ENCODE measurements around the gene CEP128.

The CEP128 gene

GRCh38 chr14:80564051-80564450 lies 377.5 kb downstream of the CEP128 start:
- Histone ChIP-seq H3K79me2 (ENCODE audit: insufficient read depth, low read length) (no peaks in the 10 kb centered on the region), H3K9ac (ENCODE audit: low read depth, low read length) (no peak overlapping the region), H3K36me3 (ENCODE audit: insufficient read depth, low read length) (peaks cover 4% of the 10 kb centered on the region; the same call in 1 of the 2 replicates), H4K20me1 (ENCODE audit: insufficient read depth, low read length) (no peaks in the 10 kb centered on the region), H3K4me3 (ENCODE audit: low read depth in 1 of 2, low read length in 2 of 2) (no peak overlapping the region), H3K4me2 (ENCODE audit: insufficient read depth, low read length) (no peak overlapping the region), H3K4me1 (ENCODE audit: insufficient read depth, low read length) (no peaks in the 10 kb centered on the region), H3K27me3 (ENCODE audit: insufficient read depth, low read length, poor library complexity) (no peaks in the 10 kb centered on the region), H2AFZ (ENCODE audit: low read depth, low read length) (no peak overlapping the region), H3K27ac (ENCODE audit: low read length) (no peak overlapping the region), H3K9me3 (ENCODE audit: insufficient read depth, low read length, severe bottlenecking) (no peaks in the 10 kb centered on the region)
- DNase-seq (no peak), ATAC-seq (ENCODE audit: insufficient read depth, low read depth) (no peak)
- no peak for TF ChIP-seq EZH2 (IDR thresholded peaks at IDR 0.05; ENCODE audit: borderline replicate concordance, low read depth, low read length, severe bottlenecking)
- TF ChIP-seq CTCF (IDR thresholded peaks at IDR 0.05; ENCODE audit: borderline replicate concordance, extremely low read depth, low read length, poor library complexity, severe bottlenecking) = no peak

- ATAC-seq (ENCODE audit: insufficient read depth, low read depth) = no peak
Observed at GRCh38 chr14:80560800-80561657, 380.5 kb downstream of the CEP128 start.

GRCh38 chr14:80554139-80554538 lies 387.4 kb downstream of the CEP128 start:
- DNase-seq (no peak), ATAC-seq (ENCODE audit: insufficient read depth, low read depth) (no peak)
- Histone ChIP-seq H3K36me3 (ENCODE audit: insufficient read depth, low read length) (peaks cover 11% of the 10 kb centered on the region; the same call in 1 of the 2 replicates), H3K4me3 (ENCODE audit: low read depth in 1 of 2, low read length in 2 of 2) (no peak overlapping the region), H2AFZ (ENCODE audit: low read depth, low read length) (no peak overlapping the region), H3K79me2 (ENCODE audit: insufficient read depth, low read length) (no peaks in the 10 kb centered on the region), H3K9me3 (ENCODE audit: insufficient read depth, low read length, severe bottlenecking) (no peaks in the 10 kb centered on the region), H3K27ac (ENCODE audit: low read length) (no peak overlapping the region), H3K4me2 (ENCODE audit: insufficient read depth, low read length) (no peak overlapping the region), H4K20me1 (ENCODE audit: insufficient read depth, low read length) (no peaks in the 10 kb centered on the region), H3K27me3 (ENCODE audit: insufficient read depth, low read length, poor library complexity) (no peaks in the 10 kb centered on the region), H3K4me1 (ENCODE audit: insufficient read depth, low read length) (no peaks in the 10 kb centered on the region), H3K9ac (ENCODE audit: low read depth, low read length) (no peak overlapping the region)
- TF ChIP-seq CTCF (IDR thresholded peaks at IDR 0.05; ENCODE audit: borderline replicate concordance, extremely low read depth, low read length, poor library complexity, severe bottlenecking) (no peak), EZH2 (IDR thresholded peaks at IDR 0.05; ENCODE audit: borderline replicate concordance, low read depth, low read length, severe bottlenecking) (no peak)

More at GRCh38 chr14:80560800-80561657, 380.5 kb downstream of the CEP128 start:
- Histone ChIP-seq H3K27ac (ENCODE audit: low read length) (no peak overlapping the region), H3K27me3 (ENCODE audit: insufficient read depth, low read length, poor library complexity) (no peaks in the 10 kb centered on the region), H3K4me3 (ENCODE audit: low read depth in 1 of 2, low read length in 2 of 2) (no peak overlapping the region), H3K4me2 (ENCODE audit: insufficient read depth, low read length) (no peak overlapping the region), H4K20me1 (ENCODE audit: insufficient read depth, low read length) (no peaks in the 10 kb centered on the region), H3K4me1 (ENCODE audit: insufficient read depth, low read length) (no peaks in the 10 kb centered on the region), H2AFZ (ENCODE audit: low read depth, low read length) (no peak overlapping the region), H3K9ac (ENCODE audit: low read depth, low read length) (no peak overlapping the region), H3K9me3 (ENCODE audit: insufficient read depth, low read length, severe bottlenecking) (no peaks in the 10 kb centered on the region), H3K79me2 (ENCODE audit: insufficient read depth, low read length) (no peaks in the 10 kb centered on the region), H3K36me3 (ENCODE audit: insufficient read depth, low read length) (peaks cover 14% of the 10 kb centered on the region; the same call in 1 of the 2 replicates)
- TF ChIP-seq CTCF (IDR thresholded peaks at IDR 0.05; ENCODE audit: borderline replicate concordance, extremely low read depth, low read length, poor library complexity, severe bottlenecking) (no peak), EZH2 (IDR thresholded peaks at IDR 0.05; ENCODE audit: borderline replicate concordance, low read depth, low read length, severe bottlenecking) (no peak)
- no peak for DNase-seq

Measured in DND-41 (cell line).